Uterus (tissue), 4 donors: Measurements from ENCODE around the gene CAPN11. TPM values are rescaled to one million over a fixed set of nuclear protein-coding genes. Genes with fewer than 3 reads are reported as not detected.
"Not testable (repeated sequence)": the region's sequence is repeated elsewhere in the genome, so short reads cannot be mapped to it uniquely, and the experiment has no call there.

Source experiments
- DNase-seq, 2 donors: peaks; one replicate each; pipeline ENCODE4 v3.0.0-alpha.2; 2019 to 2020
- H3K27ac ChIP-seq, 2 donors: fragments of 200-600 bp; sonication (generic); 1 replicate in 1 of 2; 2 replicates in 1 of 2; pipeline ENCODE4 v1.5.1; 2016 to 2018
- H3K27me3 ChIP-seq, 2 donors: fragments of 200-600 bp; sonication (generic); one replicate each; pipeline ENCODE4 v1.5.1; 2018 to 2019; ENCODE audit warnings: control low read depth in 1 of 2
- H3K36me3 ChIP-seq, 2 donors: fragments of 200-600 bp; sonication (generic); one replicate each; pipeline ENCODE4 v1.5.1; 2019; ENCODE audit warnings: control low read depth in 1 of 2
- H3K4me1 ChIP-seq, 2 donors: fragments of 200-600 bp; sonication (generic); one replicate each; pipeline ENCODE4 v1.5.1; 2018 to 2019; ENCODE audit warnings: control low read depth in 1 of 2
- H3K4me3 ChIP-seq, 2 donors: fragments of 200-600 bp; sonication (generic); 1 replicate in 1 of 2; 2 replicates in 1 of 2; pipeline ENCODE4 v1.5.1; 2018 to 2019; ENCODE audit warnings: mild to moderate bottlenecking in 1 of 2
- H3K9me3 ChIP-seq, 2 donors: fragments of 200-600 bp; sonication (generic); one replicate each; pipeline ENCODE4 v1.5.1; 2019; ENCODE audit warnings: control low read depth in 1 of 2
- POLR2A ChIP-seq, 2 donors: fragments of 450-650 bp; IDR thresholded peaks; one replicate each; pipeline ENCODE4 v1.6.1; 2016; ENCODE audit warnings: antibody characterized with exemption in 2 of 2, mild to moderate bottlenecking in 1 of 2, moderate library complexity in 1 of 2
- intact Hi-C: fragments of 100-400 bp; cut with DNase I; formaldehyde crosslinking; loops from one replicate; pipeline ENCODE4 v1.15.1; 2023; ENCODE audit warnings: low total_unique reads
- total RNA-seq, 4 donors: library from RNA; depleted of rRNA in 3 of 4; stranded (reverse); fragments of >200 nt in 3 of 4; gene quantifications; one replicate each; pipeline versions ENCODE4 v1.1.0 to v1.2.4, GENCODE V29; 2014 to 2023
- TF ChIP-seq, protein P1 (sequence below), 4 experiments: fragments of 200-600 bp in 2 of 4; fragments of 450-650 bp in 2 of 4; sonication (generic) in 2 of 4; IDR thresholded peaks; one replicate each; pipeline ENCODE4 v1.5.1; 2016 to 2019; ENCODE audit warnings: antibody characterized with exemption in 4 of 4, mild to moderate bottlenecking in 2 of 4, moderate library complexity in 1 of 4
- donor health status: DM: yes; HTN: yes; CAD: no.

Gene CAPN11
- total RNA-seq, 4 donors from 2014 or later = 1.5 TPM; not detected in 3

DNA sequence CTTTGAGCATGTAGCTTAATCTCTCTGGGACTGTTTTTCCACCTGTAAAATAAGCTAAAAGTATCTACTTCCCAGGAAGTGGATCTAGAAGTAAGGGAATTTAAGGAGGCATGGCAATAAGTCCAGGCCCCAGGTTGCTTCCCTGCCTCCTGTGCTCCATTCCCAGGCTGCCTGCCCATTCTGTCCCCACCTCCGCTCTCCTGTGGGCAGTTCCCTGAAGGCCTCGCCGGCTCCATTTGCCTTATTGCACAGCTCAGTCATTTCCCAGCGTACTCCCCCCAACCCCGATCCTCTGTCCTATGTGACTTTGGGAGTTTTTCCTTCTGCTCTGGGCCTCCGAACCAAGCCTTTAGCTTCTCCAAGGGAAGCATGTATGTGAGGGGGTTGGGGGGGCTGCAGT is 69.4 kb downstream of the CAPN11 start:
- peak overlapping the region; percentile 85 to 91 for H3K27ac ChIP-seq

GRCh38 chr6:44228433-44228832 is 69.8 kb downstream of the CAPN11 start:
- no peak for DNase-seq
- Histone ChIP-seq H3K4me1 (peaks cover 0 to 17% of the 10 kb centered on the region in 2 donors), H3K36me3 (no peaks in the 10 kb centered on the region), H3K9me3 (no peaks in the 10 kb centered on the region), H3K27me3 (no peaks in the 10 kb centered on the region), H3K4me3 (no peak overlapping the region), H3K27ac (peak overlapping the region; percentile 85 to 91)
- TF ChIP-seq, protein P1, sequence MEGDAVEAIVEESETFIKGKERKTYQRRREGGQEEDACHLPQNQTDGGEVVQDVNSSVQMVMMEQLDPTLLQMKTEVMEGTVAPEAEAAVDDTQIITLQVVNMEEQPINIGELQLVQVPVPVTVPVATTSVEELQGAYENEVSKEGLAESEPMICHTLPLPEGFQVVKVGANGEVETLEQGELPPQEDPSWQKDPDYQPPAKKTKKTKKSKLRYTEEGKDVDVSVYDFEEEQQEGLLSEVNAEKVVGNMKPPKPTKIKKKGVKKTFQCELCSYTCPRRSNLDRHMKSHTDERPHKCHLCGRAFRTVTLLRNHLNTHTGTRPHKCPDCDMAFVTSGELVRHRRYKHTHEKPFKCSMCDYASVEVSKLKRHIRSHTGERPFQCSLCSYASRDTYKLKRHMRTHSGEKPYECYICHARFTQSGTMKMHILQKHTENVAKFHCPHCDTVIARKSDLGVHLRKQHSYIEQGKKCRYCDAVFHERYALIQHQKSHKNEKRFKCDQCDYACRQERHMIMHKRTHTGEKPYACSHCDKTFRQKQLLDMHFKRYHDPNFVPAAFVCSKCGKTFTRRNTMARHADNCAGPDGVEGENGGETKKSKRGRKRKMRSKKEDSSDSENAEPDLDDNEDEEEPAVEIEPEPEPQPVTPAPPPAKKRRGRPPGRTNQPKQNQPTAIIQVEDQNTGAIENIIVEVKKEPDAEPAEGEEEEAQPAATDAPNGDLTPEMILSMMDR (IDR thresholded peaks at IDR 0.05) = no peak
- no peak for TF ChIP-seq POLR2A (IDR thresholded peaks at IDR 0.05)
- intact Hi-C loops = no loop called here

More for the DNA sequence above, 69.4 kb downstream of the CAPN11 start:
- DNase-seq = no peak
- Histone ChIP-seq H3K4me1 (peaks cover 0 to 16% of the 10 kb centered on the region in 2 donors), H3K27me3 (no peaks in the 10 kb centered on the region), H3K4me3 (no peak overlapping the region), H3K36me3 (no peaks in the 10 kb centered on the region), H3K9me3 (no peaks in the 10 kb centered on the region)
- TF ChIP-seq, protein P1 (IDR thresholded peaks at IDR 0.05) = no peak
- no peak for TF ChIP-seq POLR2A (IDR thresholded peaks at IDR 0.05)
- intact Hi-C loops = no loop called here

GRCh38 chr6:44228836-44229235 is 70.2 kb downstream of the CAPN11 start:
- TF ChIP-seq POLR2A (IDR thresholded peaks at IDR 0.05) = no peak
- TF ChIP-seq, protein P1 (IDR thresholded peaks at IDR 0.05) = no peak
- Histone ChIP-seq H3K9me3 (no peaks in the 10 kb centered on the region), H3K4me1 (peaks cover 0 to 21% of the 10 kb centered on the region in 2 donors), H3K27me3 (no peaks in the 10 kb centered on the region), H3K36me3 (no peaks in the 10 kb centered on the region), H3K27ac (peak overlapping the region; percentile 85 to 91), H3K4me3 (no peak overlapping the region)
- intact Hi-C loops = no loop called here
- DNase-seq = no peak

DNA sequence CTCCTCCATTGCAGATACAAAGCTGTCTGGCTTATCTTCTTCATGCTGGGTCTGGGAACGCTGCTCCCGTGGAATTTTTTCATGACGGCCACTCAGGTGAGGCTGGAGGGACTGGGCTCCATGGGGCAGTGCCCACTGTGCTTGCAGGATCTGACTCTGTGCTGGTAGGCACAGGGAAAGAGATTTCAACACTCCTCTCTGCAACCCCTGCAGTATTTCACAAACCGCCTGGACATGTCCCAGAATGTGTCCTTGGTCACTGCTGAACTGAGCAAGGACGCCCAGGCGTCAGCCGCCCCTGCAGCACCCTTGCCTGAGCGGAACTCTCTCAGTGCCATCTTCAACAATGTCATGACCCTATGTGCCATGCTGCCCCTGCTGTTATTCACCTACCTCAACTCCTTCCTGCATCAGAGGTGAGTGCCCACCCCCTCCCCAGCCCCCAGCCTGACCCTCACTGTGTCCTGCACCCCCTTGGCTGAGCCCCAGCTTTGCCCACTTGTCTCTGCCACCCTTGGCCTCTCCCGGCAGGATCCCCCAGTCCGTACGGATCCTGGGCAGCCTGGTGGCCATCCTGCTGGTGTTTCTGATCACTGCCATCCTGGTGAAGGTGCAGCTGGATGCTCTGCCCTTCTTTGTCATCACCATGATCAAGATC is 70.9 kb downstream of the CAPN11 start:
- TF ChIP-seq, protein P1 (IDR thresholded peaks at IDR 0.05) = no peak
- TF ChIP-seq POLR2A (IDR thresholded peaks at IDR 0.05) = no peak
- peak overlapping the region in 1 of 2 donors; percentile 91 for H3K27ac ChIP-seq
- H3K4me1 ChIP-seq = peaks cover 0 to 27% of the 10 kb centered on the region in 2 donors
- DNase-seq = no peak
- H3K4me3 ChIP-seq = no peak overlapping the region
- H3K27me3 ChIP-seq = no peaks in the 10 kb centered on the region
- no peaks in the 10 kb centered on the region for H3K36me3 ChIP-seq
- intact Hi-C loops = loop anchor here (10.0 kb wide), 1 partner anchor 55 kb away; no protein-coding TSS in a partner anchor
- H3K9me3 ChIP-seq = no peaks in the 10 kb centered on the region

DNA sequence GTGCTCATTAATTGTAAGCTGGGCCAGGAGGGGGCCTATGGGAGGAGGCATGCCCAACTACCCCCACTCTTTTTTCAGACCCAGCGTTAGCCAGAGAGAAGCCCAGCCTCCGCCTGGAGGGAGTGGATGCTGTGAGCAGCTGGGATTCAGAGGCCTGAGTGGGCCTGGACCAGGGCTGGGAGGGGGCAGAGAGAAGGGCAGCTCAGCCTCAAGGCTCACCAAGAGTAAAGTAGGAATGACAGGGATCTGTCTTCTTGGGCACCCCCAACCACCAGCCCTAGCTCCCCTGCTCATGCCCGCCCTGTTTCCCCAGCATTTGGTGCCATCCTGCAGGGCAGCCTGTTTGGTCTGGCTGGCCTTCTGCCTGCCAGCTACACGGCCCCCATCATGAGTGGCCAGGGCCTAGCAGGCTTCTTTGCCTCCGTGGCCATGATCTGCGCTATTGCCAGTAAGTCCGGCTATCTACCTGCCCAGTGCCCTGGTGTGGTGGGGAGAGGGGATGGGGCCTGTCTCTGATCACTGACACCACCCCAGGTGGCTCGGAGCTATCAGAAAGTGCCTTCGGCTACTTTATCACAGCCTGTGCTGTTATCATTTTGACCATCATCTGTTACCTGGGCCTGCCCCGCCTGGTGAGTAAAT is 71.5 kb downstream of the CAPN11 start:
- TF ChIP-seq POLR2A (IDR thresholded peaks at IDR 0.05) = no peak
- TF ChIP-seq, protein P1 (IDR thresholded peaks at IDR 0.05) = no peak
- no peak for DNase-seq
- intact Hi-C loops = loop anchor here (10.0 kb wide), 1 partner anchor 55 kb away; no protein-coding TSS in a partner anchor
- no peaks in the 10 kb centered on the region for H3K36me3 ChIP-seq
- H3K27ac ChIP-seq = peak overlapping the region in 1 of 2 donors; percentile 1
- H3K9me3 ChIP-seq = no peaks in the 10 kb centered on the region
- no peak overlapping the region for H3K4me3 ChIP-seq
- H3K27me3 ChIP-seq = no peaks in the 10 kb centered on the region
- peaks cover 5 to 34% of the 10 kb centered on the region in 2 donors for H3K4me1 ChIP-seq

DNA sequence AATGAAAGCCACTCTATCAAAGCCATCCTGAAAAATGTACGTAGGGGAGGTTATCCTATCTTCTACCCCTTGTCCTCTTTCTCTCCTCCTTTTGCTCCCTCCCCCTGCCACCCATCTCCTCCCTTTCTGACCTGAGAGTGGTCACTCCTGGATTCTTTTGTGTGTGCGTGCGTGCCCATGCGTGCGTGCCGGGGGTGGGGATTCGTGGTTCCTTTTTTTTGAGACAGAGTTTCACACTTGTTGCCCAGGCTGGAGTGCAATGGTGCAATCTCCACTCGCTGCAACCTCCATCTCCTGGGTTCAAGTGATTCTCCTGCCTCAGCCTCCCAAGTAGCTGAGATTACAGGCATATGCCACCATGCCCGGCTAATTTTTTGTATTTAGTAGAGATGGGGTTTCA is 72.8 kb downstream of the CAPN11 start:
- H3K27ac ChIP-seq = peak overlapping the region in 1 of 2 donors; percentile 34
- intact Hi-C loops = loop anchor here (10.0 kb wide), 1 partner anchor 57 kb away; no protein-coding TSS in a partner anchor

More for the DNA sequence above, 72.8 kb downstream of the CAPN11 start:
- H3K4me3 ChIP-seq, H3K27me3 ChIP-seq, H3K9me3 ChIP-seq, DNase-seq, H3K36me3 ChIP-seq: not testable (repeated sequence)
- peaks cover 10 to 37% of the 10 kb centered on the region in 2 donors for H3K4me1 ChIP-seq
